Karpas-422 (cell line): Measurements from ENCODE around the gene UBE2B. TPM values are rescaled to one million over a fixed set of nuclear protein-coding genes. Genes with fewer than 3 reads are reported as not detected.

Source experiments
- DNase-seq: peaks from one replicate; pipeline ENCODE4 v3.0.0-alpha.2; 2015
- H2AFZ ChIP-seq: fragments of 200-600 bp; sonication (generic); 2 replicates; pipeline ENCODE4 v1.6.1; 2014; ENCODE audit warnings: antibody characterized with exemption, low read length, mixed read lengths
- H3K27ac ChIP-seq: fragments of 200-600 bp; sonication (generic); 2 replicates; pipeline ENCODE4 v1.5.1; 2014; ENCODE audit warnings: mild to moderate bottlenecking, low read length, moderate library complexity
- H3K27me3 ChIP-seq: fragments of 200-600 bp; sonication (generic); 2 replicates; pipeline ENCODE4 v1.6.1; 2014; ENCODE audit warnings: low read length, mixed read lengths
- H3K36me3 ChIP-seq: fragments of 200-600 bp; sonication (generic); 2 replicates; pipeline ENCODE4 v1.6.1; 2014; ENCODE audit warnings: low read length, mixed read lengths; ENCODE audit not compliant: insufficient read depth
- H3K4me1 ChIP-seq: fragments of 200-600 bp; sonication (generic); 2 replicates; pipeline ENCODE4 v1.6.1; 2014; ENCODE audit warnings: mild to moderate bottlenecking, low read length, mixed read lengths
- H3K4me2 ChIP-seq: fragments of 200-600 bp; sonication (generic); 2 replicates; pipeline ENCODE4 v1.6.1; 2014; ENCODE audit warnings: low read length, low read depth, mild to moderate bottlenecking; ENCODE audit not compliant: poor library complexity, severe bottlenecking
- H3K4me3 ChIP-seq: fragments of 200-600 bp; sonication (generic); 2 replicates; pipeline ENCODE4 v1.5.1; 2014; ENCODE audit warnings: mild to moderate bottlenecking, antibody characterized with exemption, low read length, mixed read lengths
- H3K79me2 ChIP-seq: fragments of 200-600 bp; sonication (generic); 2 replicates; pipeline ENCODE4 v1.6.1; 2014; ENCODE audit warnings: mild to moderate bottlenecking, low read length, mixed read lengths
- H3K9ac ChIP-seq: fragments of 200-600 bp; sonication (generic); 2 replicates; pipeline ENCODE4 v1.6.0; 2014; ENCODE audit warnings: low read length
- H3K9me2 ChIP-seq: fragments of 200-600 bp; sonication (generic), shearing (Covaris generic); replicated peaks from 2 replicates; pipeline ENCODE4 v1.6.0; 2014; ENCODE audit warnings: mild to moderate bottlenecking, low read length, moderate library complexity; ENCODE audit not compliant: insufficient read depth
- H3K9me3 ChIP-seq: fragments of 300-700, 200-600 bp; sonication (generic); 2 replicates; pipeline ENCODE4 v1.6.1; 2014; ENCODE audit warnings: low read length, mixed read lengths
- H4K20me1 ChIP-seq: fragments of 200-600 bp; sonication (generic); 2 replicates; pipeline ENCODE4 v1.6.1; 2014; ENCODE audit warnings: mild to moderate bottlenecking, antibody characterized with exemption, low read length, low read depth; ENCODE audit not compliant: insufficient read depth
- total RNA-seq: library from RNA; depleted of rRNA; stranded (reverse); fragments of >200 nt; shearing (Covaris generic); gene quantifications from 2 replicates; pipeline ENCODE4 v1.2.3, GENCODE V29; 2014; ENCODE audit warnings: low replicate concordance; rRNA removed

UBE2B gene
- total RNA-seq, 1 experiment from 2014 or later = 47.9 TPM

- peak overlapping the region; percentile 16; the same call in 1 of the 2 replicates for H2AFZ ChIP-seq
- H3K79me2 ChIP-seq = no peaks in the 10 kb centered on the region
- no peaks in the 10 kb centered on the region for H3K9me2 ChIP-seq
- H3K27me3 ChIP-seq = no peaks in the 10 kb centered on the region
- no peaks in the 10 kb centered on the region for H3K36me3 ChIP-seq
- H3K27ac ChIP-seq = no peak overlapping the region
- no peak overlapping the region for H3K4me3 ChIP-seq
- peaks cover 48% of the 10 kb centered on the region for H3K4me1 ChIP-seq
- no peak overlapping the region for H3K9ac ChIP-seq
- H3K9me3 ChIP-seq = no peaks in the 10 kb centered on the region
- peak overlapping the region; percentile 37 for H3K4me2 ChIP-seq
- H4K20me1 ChIP-seq = no peaks in the 10 kb centered on the region
- peak; percentile 60 for DNase-seq
These were observed 68.9 kb downstream of the UBE2B start for GRCh38 chr5:134440201-134440755.

Other genes starting within 250 kb of the UBE2B start
- 208 and 210 TPM in 2 replicates for gene SKP1, start 194.6 kb upstream of the UBE2B start, total RNA-seq
- 72.2 and 88.7 TPM in 2 replicates for gene PPP2CA, start 145.5 kb upstream of the UBE2B start, total RNA-seq
- gene CDKL3, start 4.4 kb upstream of the UBE2B start, total RNA-seq = 6.1 TPM in 1 of 2 replicates, not detected in the other
- 51.7 and 58.7 TPM in 2 replicates for gene CDKN2AIPNL, start 40.3 kb downstream of the UBE2B start, total RNA-seq
- 82.1 and 139 TPM in 2 replicates for gene JADE2, start 154.1 kb downstream of the UBE2B start, total RNA-seq